Fibroblast of villous mesenchyme (primary cell): ENCODE data around the gene BMP2K. TPM values are rescaled to one million over a fixed set of nuclear protein-coding genes. Genes with fewer than 3 reads are reported as not detected.

Experiments used
- DNase-seq: peaks from one replicate; pipeline ENCODE4 v3.0.0-alpha.2; 2010; ENCODE audit warnings: low read depth
- H3K4me3 ChIP-seq: 2 replicates; pipeline ENCODE4 v1.5.1; 2011; ENCODE audit warnings: low read depth, mild to moderate bottlenecking, low read length
- total RNA-seq: library from RNA; depleted of rRNA; stranded (reverse); fragments of >200 nt; gene quantifications from 2 replicates; pipeline ENCODE4 v1.2.3, GENCODE V29; 2012
- TF ChIP-seq, protein P1 (sequence below): IDR thresholded peaks from 2 replicates; pipeline ENCODE4 v1.5.1; 2012; ENCODE audit warnings: low read depth, mild to moderate bottlenecking, low read length; ENCODE audit not compliant: insufficient read depth

BMP2K gene
- total RNA-seq, 1 donor = 173 TPM

DNA sequence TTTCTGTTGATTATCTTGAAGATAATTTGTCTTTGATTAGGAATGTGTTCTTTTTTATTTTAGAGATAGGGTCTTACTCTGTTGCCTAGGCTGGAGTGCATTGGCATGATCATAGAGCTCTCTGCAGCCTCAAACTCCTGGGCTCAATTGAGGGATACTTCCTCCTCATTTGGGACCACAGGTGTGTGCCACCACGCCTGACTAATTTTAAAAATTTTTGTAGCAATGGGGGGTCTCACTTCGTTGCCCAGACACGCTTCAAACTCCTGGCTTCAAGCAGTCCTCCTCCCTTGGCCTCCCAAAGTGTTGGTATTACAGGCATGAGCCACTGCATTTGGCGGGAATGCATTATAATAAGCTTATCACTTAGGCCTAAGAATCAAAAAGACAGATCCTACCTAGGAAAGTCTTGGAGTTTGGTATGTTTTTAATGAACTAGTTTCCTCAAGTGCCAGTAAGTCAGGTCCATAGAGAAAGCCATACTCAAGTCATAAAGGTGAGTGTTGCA lies 21.7 kb downstream of the BMP2K start:
- TF ChIP-seq, protein P1, sequence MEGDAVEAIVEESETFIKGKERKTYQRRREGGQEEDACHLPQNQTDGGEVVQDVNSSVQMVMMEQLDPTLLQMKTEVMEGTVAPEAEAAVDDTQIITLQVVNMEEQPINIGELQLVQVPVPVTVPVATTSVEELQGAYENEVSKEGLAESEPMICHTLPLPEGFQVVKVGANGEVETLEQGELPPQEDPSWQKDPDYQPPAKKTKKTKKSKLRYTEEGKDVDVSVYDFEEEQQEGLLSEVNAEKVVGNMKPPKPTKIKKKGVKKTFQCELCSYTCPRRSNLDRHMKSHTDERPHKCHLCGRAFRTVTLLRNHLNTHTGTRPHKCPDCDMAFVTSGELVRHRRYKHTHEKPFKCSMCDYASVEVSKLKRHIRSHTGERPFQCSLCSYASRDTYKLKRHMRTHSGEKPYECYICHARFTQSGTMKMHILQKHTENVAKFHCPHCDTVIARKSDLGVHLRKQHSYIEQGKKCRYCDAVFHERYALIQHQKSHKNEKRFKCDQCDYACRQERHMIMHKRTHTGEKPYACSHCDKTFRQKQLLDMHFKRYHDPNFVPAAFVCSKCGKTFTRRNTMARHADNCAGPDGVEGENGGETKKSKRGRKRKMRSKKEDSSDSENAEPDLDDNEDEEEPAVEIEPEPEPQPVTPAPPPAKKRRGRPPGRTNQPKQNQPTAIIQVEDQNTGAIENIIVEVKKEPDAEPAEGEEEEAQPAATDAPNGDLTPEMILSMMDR = no peak
- H3K4me3 ChIP-seq = no peak overlapping the region

DNA sequence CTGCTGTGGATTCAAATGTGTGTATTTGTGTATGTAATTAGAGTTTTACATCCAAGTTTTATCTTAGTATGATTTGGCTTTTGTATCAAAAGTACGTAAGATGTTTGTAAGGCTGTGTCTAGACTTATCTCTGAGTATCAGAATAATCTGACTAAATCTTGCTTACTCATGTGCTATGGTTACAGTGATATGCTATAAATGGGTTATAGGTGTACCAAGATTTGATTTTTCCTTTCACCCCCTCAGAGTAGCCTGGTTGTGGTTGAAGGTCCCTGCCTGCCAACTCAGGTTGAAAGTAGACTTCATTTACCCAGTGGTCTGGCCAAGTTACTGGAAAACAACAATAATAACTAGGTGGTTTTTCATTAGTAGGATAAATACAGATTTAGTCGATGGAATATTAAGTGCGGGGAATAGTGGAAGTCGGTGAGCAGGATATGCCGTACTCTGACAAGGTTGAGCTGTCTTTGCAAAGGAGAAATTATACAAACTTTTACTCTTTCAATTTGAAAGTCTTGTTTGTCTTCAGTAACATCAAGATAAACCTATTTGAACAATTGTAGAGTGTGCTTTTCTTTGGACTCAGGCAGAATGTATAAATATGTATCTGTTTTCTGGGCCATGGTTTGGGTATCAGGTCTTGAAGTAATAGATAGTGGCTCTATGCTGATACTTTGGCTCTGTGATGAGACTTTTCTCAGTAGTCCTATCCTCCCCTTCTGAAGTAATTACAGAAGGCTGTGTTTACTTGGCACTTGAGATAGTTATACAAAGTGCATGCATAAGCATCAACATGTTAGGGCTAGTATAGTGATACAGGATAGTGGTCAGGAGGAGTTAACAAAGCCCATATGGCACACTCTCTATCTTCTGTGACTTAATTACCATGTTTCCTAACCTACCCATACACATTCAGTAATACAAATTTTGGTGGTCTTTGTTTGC lies 23.7 kb downstream of the BMP2K start:
- TF ChIP-seq, protein P1 = no peak
- H3K4me3 ChIP-seq = no peak overlapping the region
- no peak for DNase-seq

More for the DNA sequence above, 21.7 kb downstream of the BMP2K start:
- DNase-seq = no peak

DNA sequence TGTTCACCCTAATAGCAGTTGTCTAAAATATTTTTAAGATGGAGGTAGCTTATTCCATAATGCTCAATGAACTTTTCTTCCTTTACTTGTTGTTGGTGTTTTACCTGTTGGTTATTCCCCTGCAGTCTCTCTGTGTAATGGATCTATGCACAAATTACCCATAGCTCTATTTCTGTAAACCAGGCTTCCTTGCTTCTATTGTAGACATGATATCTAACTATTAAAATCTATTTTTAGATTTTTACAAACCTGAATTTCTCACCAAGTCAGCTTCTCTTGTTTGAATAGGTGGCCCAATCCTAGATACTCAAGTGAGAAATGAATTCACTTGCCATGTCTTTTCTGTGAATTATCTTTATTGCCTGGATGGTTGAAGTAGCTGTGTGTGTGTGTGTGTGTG lies 24.8 kb downstream of the BMP2K start:
- no peak overlapping the region for H3K4me3 ChIP-seq
- TF ChIP-seq, protein P1 = no peak
- no peak for DNase-seq

DNA sequence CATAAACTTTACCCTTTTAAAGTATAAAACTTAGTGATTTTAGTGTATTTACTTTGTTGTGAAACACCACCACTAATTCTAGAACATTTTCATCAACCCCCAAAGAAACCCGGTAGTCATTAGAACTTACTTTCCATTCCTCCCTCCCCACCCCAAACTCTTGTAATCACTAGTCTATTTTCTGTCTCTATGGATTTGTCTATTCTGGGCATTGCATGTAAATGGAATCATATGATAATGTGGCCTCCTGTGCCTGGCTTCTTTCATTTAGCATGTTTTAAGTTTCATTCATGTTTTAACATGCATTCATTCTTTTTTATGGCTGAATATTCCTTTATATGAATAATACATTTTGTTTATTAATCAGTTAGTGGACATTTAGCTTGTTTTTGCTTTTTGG lies 27.8 kb downstream of the BMP2K start:
- H3K4me3 ChIP-seq = no peak overlapping the region
- TF ChIP-seq, protein P1 = no peak

DNA sequence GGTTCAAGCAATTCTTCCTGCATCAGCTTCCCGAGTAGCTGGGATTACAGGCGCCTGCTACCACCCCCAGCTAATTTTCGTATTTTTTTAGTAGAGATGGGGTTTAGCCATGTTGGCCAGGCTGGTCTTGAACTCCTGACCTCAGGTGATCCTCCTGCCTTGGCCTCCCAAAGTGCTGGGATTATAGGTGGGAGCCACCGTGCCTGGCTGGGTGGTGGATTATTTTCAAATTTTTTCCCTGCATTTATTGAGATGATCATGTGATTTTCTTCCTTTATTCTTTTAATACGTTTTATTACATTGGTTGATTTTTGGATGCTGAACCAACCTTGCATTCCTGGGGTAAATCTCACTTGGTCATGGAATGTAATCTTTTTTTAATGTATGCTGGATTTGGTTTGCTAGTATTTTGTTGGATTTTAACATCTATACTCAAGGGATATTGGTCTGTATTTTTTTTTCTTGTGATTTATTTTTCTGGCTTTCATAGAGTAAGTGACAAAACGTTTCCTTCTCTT lies 30.9 kb downstream of the BMP2K start:
- no peak overlapping the region for H3K4me3 ChIP-seq
- TF ChIP-seq, protein P1 = no peak
- no peak for DNase-seq

More for the DNA sequence above, 27.8 kb downstream of the BMP2K start:
- no peak for DNase-seq

DNA sequence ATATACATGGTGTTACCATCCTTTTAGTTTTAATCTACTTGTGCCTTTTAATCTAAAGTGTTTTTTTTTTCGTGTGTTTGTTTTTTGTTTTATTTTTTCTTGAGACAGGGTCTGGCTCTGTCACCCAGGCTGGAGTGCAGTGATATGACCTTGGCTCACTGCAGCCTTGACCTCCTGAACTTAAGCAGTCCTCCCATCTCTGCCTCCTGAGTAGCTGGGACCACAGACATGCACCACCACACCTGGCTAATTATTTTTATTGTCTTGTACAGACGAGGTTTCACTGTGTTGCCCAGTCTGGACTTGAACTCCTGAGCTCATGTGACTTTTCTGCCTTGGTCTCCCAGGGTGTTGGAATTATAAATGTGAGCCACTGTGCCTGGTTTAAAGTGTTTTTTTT lies 33.1 kb downstream of the BMP2K start:
- no peak for DNase-seq
- TF ChIP-seq, protein P1 = no peak
- H3K4me3 ChIP-seq = no peak overlapping the region
